Measurements from ENCODE around the gene TAF15. TPM values are rescaled to one million over a fixed set of nuclear protein-coding genes. Genes with fewer than 3 reads are reported as not detected.

Gene TAF15
- total RNA-seq, result 78.4 and 91.3 TPM in 2 replicates

DNA sequence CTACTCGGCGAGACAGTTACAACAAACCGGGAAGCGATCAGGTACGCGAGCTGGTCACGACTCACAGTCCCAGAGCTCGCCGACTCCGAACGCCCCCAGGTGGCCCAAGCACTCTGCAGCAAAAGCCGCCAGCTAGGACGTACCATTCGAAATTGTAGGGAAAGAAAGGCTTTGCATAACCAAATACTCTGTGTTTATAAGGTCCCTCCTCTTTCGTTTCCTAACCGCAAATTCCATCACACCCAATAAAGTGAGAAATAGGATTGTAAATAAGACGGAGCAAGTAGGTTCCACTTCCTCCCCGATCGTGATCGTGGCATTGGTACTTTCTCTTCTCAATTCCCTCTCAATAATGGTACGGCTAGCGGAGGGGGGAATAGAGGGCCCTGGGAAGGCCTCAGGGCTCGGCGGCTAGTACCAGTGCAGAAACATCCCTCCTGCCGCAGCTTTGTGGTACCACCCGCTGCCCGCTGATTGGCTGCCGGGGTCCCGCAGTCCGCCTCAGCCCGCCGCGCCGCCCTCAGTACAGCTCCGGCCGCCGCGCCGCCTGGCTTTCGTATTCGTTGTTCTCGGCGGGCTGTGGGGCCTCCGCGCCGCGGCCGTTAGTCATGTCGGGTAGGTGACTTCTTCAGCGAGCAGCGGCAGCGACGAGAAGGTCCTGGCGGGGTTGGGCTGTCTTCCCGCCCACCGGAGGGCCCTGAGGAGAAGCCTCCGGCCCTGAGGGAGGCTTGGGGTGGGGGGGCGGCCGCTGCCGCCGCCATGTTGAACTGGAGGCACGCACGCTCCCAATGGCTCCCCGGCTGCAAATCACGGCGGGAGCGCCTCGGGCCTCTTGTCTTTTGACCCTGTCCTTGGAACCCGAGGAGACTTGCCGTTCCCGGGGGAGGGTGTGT is at the start of gene TAF15:
Gene TAF15 (plus strand): TSS at position 523 of the 893 bp plus-strand sequence. CDS start 86 bp downstream, at position 609.

DNA sequence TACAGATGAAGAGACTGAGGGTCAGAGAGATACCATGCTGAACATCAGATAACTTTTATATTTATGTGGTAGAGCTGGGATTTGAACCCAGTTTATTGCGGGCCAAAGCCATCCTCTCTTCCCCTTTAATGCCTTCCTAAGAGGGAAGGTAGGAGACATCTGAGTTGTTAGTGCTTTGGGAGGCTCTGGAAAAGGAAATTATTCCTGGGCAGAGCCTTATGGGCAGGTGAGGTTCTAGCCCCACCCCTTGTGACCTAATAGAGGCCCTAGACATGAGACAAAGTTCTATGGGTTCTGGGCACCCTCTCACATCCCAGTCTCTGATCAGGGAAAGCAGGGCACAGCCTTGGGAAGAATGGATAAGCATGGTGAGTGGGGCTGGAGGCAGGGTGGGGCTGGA is 48.7 kb upstream of the TAF15 start, which contains the start of gene C17orf50:
Gene C17orf50 (plus strand): TSS at position 301 of the 400 bp plus-strand sequence. CDS start 55 bp downstream, at position 356.

DNA sequence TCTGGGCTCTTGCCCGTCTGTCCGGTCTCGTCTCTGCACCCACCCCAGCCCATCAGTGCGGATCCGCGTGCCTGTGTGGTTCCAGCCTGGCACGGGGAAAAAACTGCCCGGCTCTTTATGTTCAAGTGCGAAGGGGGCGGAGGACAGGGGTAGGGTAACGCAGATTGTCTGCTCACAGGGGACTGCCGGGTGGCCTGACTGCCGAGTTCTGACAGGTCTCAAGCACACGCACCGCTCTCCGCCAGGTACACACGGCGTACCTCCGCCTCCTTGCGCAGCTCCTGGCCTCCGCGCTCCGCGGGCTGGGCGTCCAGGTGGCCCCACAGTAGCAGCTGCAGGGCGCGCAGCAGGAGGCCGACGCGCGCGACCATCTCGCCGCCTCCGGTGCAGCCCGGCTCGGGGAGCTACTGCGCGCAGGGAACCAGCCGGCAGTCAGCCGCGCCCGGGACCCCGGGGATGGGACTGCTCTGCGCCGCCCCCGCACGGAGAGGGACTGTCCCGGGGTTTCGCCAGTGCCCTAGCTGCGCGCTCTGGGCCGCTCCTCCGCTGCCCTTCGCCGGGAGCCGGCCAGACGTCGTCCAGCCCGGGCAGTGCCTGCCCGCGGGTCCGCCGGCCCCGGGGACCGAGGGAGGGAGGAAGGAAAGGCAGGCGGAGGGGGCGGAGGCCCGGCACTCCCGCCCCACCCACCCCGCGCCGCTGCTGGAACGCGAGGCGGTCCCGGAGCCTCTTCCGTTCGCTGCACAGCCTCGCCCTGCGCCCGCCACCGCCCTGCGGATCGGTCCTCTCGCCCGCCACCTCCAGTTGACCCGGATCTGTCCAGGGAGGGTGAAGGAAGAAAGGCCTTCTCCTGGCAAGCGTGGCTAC is 14.0 kb upstream of the TAF15 start, which contains the start of gene MMP28:
Gene MMP28 (minus strand): TSS at position 635 of the 864 bp plus-strand sequence. CDS start 264 bp downstream, at position 371.

DNA sequence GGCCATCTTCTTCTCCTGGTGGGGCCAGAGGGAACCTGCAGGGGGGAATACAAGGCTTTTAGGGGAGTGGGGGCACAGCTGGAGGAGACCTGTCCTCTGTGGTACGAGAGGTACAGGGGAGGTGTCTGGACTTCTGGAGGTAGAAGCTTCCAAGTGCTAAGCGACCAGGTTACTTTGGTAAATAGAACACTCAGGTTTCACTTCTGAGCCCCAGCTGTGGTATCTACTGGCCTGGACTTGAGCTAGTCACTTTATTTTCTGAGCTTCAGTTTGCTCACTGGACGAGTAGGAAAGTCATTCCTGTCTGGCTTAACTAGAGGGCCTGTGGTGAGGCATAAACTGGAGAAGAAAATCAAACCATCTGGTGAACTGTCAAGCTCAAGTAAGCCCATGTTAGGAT is 59.5 kb downstream of the TAF15 start, which contains the start of gene HEATR9:
Gene HEATR9 (minus strand): TSS at position 155 of the 400 bp plus-strand sequence. CDS start 149 bp downstream, at position 6.

DNA sequence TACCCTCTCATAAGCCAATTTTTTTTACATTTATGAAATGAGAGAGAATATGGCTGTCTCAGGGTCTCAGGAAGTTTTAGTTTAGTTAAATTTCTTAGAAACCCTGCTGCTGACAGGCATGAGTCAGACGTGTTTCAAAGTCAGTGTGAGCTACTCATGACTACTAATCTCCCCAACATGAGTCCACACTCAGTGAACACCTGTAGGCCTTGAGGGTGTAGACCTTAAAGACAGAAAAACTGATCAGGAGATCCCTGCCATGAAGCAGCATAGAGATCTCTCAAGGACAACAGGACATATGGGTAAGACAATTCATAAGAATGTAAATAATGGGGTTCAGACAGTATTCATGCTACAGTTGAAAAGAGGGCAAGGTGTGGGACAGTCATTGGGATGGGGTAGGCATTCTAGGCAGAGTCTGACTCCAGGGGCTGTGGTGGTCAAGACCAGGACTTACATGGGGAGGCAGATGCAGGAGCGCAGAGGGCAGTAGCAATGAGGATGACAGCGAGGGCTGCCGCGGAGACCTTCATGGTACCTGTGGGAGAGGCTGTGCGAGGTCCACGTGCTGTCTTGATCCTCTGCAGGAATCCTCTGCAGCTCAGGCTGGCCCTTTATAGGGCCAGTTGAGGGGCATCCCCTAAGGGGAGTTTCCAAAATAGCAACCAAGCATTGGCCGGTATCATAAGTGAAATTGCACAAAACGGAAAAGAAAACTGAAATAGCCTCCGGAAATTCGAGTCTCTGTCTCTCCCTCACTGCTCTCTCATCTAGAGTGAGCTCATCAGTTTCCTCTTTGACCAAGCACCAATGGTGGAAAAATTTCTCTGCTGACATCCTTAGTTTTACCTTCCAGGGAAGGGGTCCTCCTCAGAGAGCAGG is 70.7 kb downstream of the TAF15 start, which contains the start of gene CCL5:
Gene CCL5 (minus strand): TSS at position 588 of the 882 bp plus-strand sequence.

Other genes with a start within 250 kb of the TAF15 start
- not detected in 2 replicates for gene SLFN14, start 248.7 kb upstream of the TAF15 start, total RNA-seq
- gene PEX12, start 230.9 kb upstream of the TAF15 start, total RNA-seq, result 3.7 and 5.3 TPM in 2 replicates
- 73.9 and 149 TPM in 2 replicates for gene AP2B1, start 222.2 kb upstream of the TAF15 start, total RNA-seq
- gene RASL10B, start 77.8 kb upstream of the TAF15 start, total RNA-seq, result 7.4 and 8.1 TPM in 2 replicates
- gene GAS2L2, start 56.2 kb upstream of the TAF15 start, total RNA-seq, result not detected in 2 replicates
- not detected in 2 replicates for gene C17orf50, start 48.6 kb upstream of the TAF15 start, total RNA-seq
- 1.3 and 3.3 TPM in 2 replicates for gene MMP28, start 13.8 kb upstream of the TAF15 start, total RNA-seq
- gene HEATR9, start 59.4 kb downstream of the TAF15 start, total RNA-seq, result not detected in 2 replicates
- under 0.01 and 0.14 TPM in 2 replicates for gene CCL5, start 70.9 kb downstream of the TAF15 start, total RNA-seq
- gene RDM1, start 121.3 kb downstream of the TAF15 start, total RNA-seq, result 0.30 and 0.46 TPM in 2 replicates
- not detected in 2 replicates for gene LYZL6, start 134.2 kb downstream of the TAF15 start, total RNA-seq
- gene CCL16, start 172.0 kb downstream of the TAF15 start, total RNA-seq, result not detected in 2 replicates
- gene CCL14, start 177.2 kb downstream of the TAF15 start, total RNA-seq, result not detected in 2 replicates
- gene CCL15, start 192.1 kb downstream of the TAF15 start, total RNA-seq, result not detected in 2 replicates
- gene CCL23, start 208.5 kb downstream of the TAF15 start, total RNA-seq, result not detected in 2 replicates

Data from smooth muscle cell of the umbilical artery (primary cell).